SK-N-SH (cell line): ENCODE results near the gene SOWAHA. TPM values are rescaled to one million over a fixed set of nuclear protein-coding genes. Genes with fewer than 3 reads are reported as not detected.

ENCODE experiments used
- CTCF ChIA-PET: fragments of 300-600, 350-600 bp; formaldehyde crosslinking; extraction: SDS; loops from one replicate; lab custom pipeline; 2021; lab: Yijun Ruan, JAX
- POLR2A ChIA-PET: fragments of 350-600 bp; sonication (Branson Sonifier 250); formaldehyde crosslinking; extraction: SDS; loops from one replicate; lab custom pipeline; 2020; ENCODE audit warnings: antibody characterized with exemption, inconsistent platforms; lab: Yijun Ruan, JAX
- DNase-seq: peaks from one replicate; pipeline ENCODE4 v3.0.0; 2012
- H2AFZ ChIP-seq: fragments of 200-600 bp; sonication (generic); 2 replicates; pipeline ENCODE4 v1.8.1; 2016; ENCODE audit warnings: antibody characterized with exemption, mild to moderate bottlenecking, low read depth
- H3F3A ChIP-seq: fragments of 200-600 bp; sonication (generic); replicated peaks from 2 replicates; pipeline ENCODE3; 2016; ENCODE audit warnings: antibody characterized with exemption, mild to moderate bottlenecking; ENCODE audit not compliant: insufficient read depth
- H3K27ac ChIP-seq, 2 experiments: fragments of 200-500 bp in 1 of 2; fragments of 200-600 bp in 1 of 2; sonication (Bioruptor generic) in 1 of 2; sonication (generic), shearing (Covaris generic) in 1 of 2; 2 replicates each; pipeline versions ENCODE4 v1.5.1 to v1.6.1; 2014 to 2016; ENCODE audit warnings: low read depth in 2 of 2, inconsistent platforms in 1 of 2, low read length in 1 of 2, mild to moderate bottlenecking in 1 of 2, mixed read lengths in 1 of 2
- H3K27me3 ChIP-seq: fragments of 200-600 bp; sonication (generic), shearing (Covaris generic); 2 replicates; pipeline ENCODE4 v1.6.1; 2016; ENCODE audit warnings: mixed run types; ENCODE audit not compliant: insufficient read depth
- H3K36me3 ChIP-seq, 2 experiments: fragments of 200-500 bp in 1 of 2; fragments of 200-600 bp in 1 of 2; sonication (Bioruptor generic) in 1 of 2; sonication (generic) in 1 of 2; replicated peaks in 1 of 2; 2 replicates each; pipeline versions ENCODE3 to v1.5.1; 2014 to 2016; ENCODE audit warnings: low read length in 1 of 2, mild to moderate bottlenecking in 1 of 2; ENCODE audit not compliant: insufficient read depth in 2 of 2, control insufficient read depth in 1 of 2
- H3K4me1 ChIP-seq, 2 experiments: fragments of 200-500 bp in 1 of 2; fragments of 200-600 bp in 1 of 2; sonication (Bioruptor generic) in 1 of 2; sonication (generic), shearing (Covaris generic) in 1 of 2; 2 replicates each; pipeline versions ENCODE4 v1.5.1 to v1.6.1; 2014 to 2016; ENCODE audit warnings: low read depth in 1 of 2, low read length in 1 of 2, mixed run types in 1 of 2; ENCODE audit not compliant: insufficient read depth in 2 of 2, control insufficient read depth in 1 of 2
- H3K4me2 ChIP-seq: fragments of 200-600 bp; sonication (generic), shearing (Covaris generic); 2 replicates; pipeline ENCODE4 v1.6.1; 2017; ENCODE audit warnings: mixed run types
- H3K4me3 ChIP-seq, 2 experiments: fragments of 200-500 bp in 1 of 2; fragments of 200-600 bp in 1 of 2; sonication (Bioruptor generic) in 1 of 2; sonication (generic), shearing (Covaris generic) in 1 of 2; 2 replicates each; pipeline versions ENCODE4 v1.5.1 to v1.8.1; 2014 to 2016; ENCODE audit warnings: low read depth in 2 of 2, inconsistent platforms in 1 of 2, low read length in 1 of 2, mild to moderate bottlenecking in 1 of 2, mixed read lengths in 1 of 2, moderate library complexity in 1 of 2
- H3K79me2 ChIP-seq: fragments of 200-600 bp; sonication (generic); 2 replicates; pipeline ENCODE4 v1.8.1; 2017; ENCODE audit warnings: mild to moderate bottlenecking; ENCODE audit not compliant: insufficient read depth
- H3K9ac ChIP-seq: fragments of 200-600 bp; sonication (generic); 2 replicates; pipeline ENCODE4 v1.6.1; 2017; ENCODE audit warnings: mixed run types
- H3K9me2 ChIP-seq: fragments of 200-600 bp; sonication (generic); 2 replicates; pipeline ENCODE4 v1.6.1; 2017; ENCODE audit warnings: mixed run types
- H3K9me3 ChIP-seq: fragments of 200-600 bp; sonication (generic); 2 replicates; pipeline ENCODE4 v1.6.1; 2017; ENCODE audit warnings: mixed run types, mild to moderate bottlenecking, moderate library complexity
- H4K20me1 ChIP-seq: fragments of 200-600 bp; sonication (generic); 2 replicates; pipeline ENCODE4 v1.6.1; 2017; ENCODE audit warnings: mild to moderate bottlenecking, mixed run types; ENCODE audit not compliant: insufficient read depth
- CHD2 ChIP-seq: fragments of 150-350 bp; IDR thresholded peaks from 2 replicates; pipeline ENCODE4 v1.6.1; 2018; ENCODE audit warnings: low read length; ENCODE audit not compliant: partially characterized antibody
- CTCF ChIP-seq: fragments of 200-600 bp; sonication (generic); IDR thresholded peaks from 2 replicates; pipeline ENCODE4 v1.6.1; 2017; ENCODE audit warnings: antibody characterized with exemption, mild to moderate bottlenecking, moderate library complexity
- ELF1 ChIP-seq: IDR thresholded peaks from 2 replicates; pipeline ENCODE4 v1.4.0; 2012
- EP300 ChIP-seq, 2 experiments: IDR thresholded peaks; 2 replicates each; pipeline versions ENCODE4 v1.4.0 to v1.6.1; 2012; ENCODE audit warnings: borderline replicate concordance in 1 of 2, low read depth in 1 of 2, low read length in 1 of 2
- EZH2phosphoT487 ChIP-seq: fragments of 200-600 bp; sonication (generic); IDR thresholded peaks from 2 replicates; pipeline ENCODE4 v1.6.1; 2017; ENCODE audit warnings: low read depth, mixed run types, mild to moderate bottlenecking, antibody characterized with exemption, moderate library complexity, borderline replicate concordance
- FOSL2 ChIP-seq: IDR thresholded peaks from 2 replicates; pipeline ENCODE4 v1.4.0; 2012; ENCODE audit warnings: low read depth, mild to moderate bottlenecking, moderate library complexity, borderline replicate concordance
- FOXM1 ChIP-seq: IDR thresholded peaks from 2 replicates; pipeline ENCODE4 v1.4.0; 2012; ENCODE audit warnings: low read depth, mild to moderate bottlenecking
- IRF3 ChIP-seq: fragments of 150-350 bp; IDR thresholded peaks from 2 replicates; pipeline ENCODE4 v1.6.1; 2016; ENCODE audit warnings: mild to moderate bottlenecking, low read depth, low read length
- MAX ChIP-seq: IDR thresholded peaks from 2 replicates; pipeline ENCODE4 v1.4.0; 2012; ENCODE audit warnings: low read depth
- MXI1 ChIP-seq: IDR thresholded peaks from 2 replicates; pipeline ENCODE4 v1.6.1; 2012; ENCODE audit warnings: mild to moderate bottlenecking, low read depth, low read length, improper control_type of control experiment
- RCOR1 ChIP-seq: fragments of 150-350 bp; IDR thresholded peaks from 2 replicates; pipeline ENCODE4 v1.6.1; 2017; ENCODE audit warnings: antibody characterized with exemption, low read length
- TAF1 ChIP-seq: IDR thresholded peaks from 2 replicates; pipeline ENCODE4 v1.6.1; 2012; ENCODE audit warnings: low read depth, mild to moderate bottlenecking, low read length, moderate library complexity, borderline replicate concordance
- TEAD4 ChIP-seq: IDR thresholded peaks from 2 replicates; pipeline ENCODE4 v1.4.0; 2012; ENCODE audit warnings: mild to moderate bottlenecking, borderline replicate concordance; ENCODE audit not compliant: insufficient read depth
- USF2 ChIP-seq: fragments of 150-350 bp; IDR thresholded peaks from 2 replicates; pipeline ENCODE4 v1.6.1; 2017; ENCODE audit warnings: antibody characterized with exemption, low read length, low read depth, borderline replicate concordance
- YY1 ChIP-seq: IDR thresholded peaks from 2 replicates; pipeline ENCODE4 v1.4.0; 2012; ENCODE audit warnings: low read depth, mild to moderate bottlenecking
- WGBS: methylation state at CpG from one replicate; pipeline ENCODE4 v1.1.6; 2017; ENCODE audit warnings: low lambda C conversion rate; 5-methylcytosine and 5-hydroxymethylcytosine counted together
- polyA plus RNA-seq, 3 experiments: library from polyadenylated mRNA; depleted of rRNA; stranded (reverse); fragments of >200 nt; gene quantifications; 2 replicates each; pipeline ENCODE4 v1.2.3, GENCODE V29; 2012

SOWAHA gene
- polyA plus RNA-seq, 1 of the 3 experiments (the other 2 are of a cell fraction): 0.30 TPM

GRCh38 chr5:132817011-132817410 lies 3.9 kb downstream of the SOWAHA start:
- Histone ChIP-seq H3K4me2 (no peak overlapping the region), H3K36me3 (no peaks in the 10 kb centered on the region), H3K9me3 (no peaks in the 10 kb centered on the region), H3K27ac (no peak overlapping the region), H2AFZ (no peak overlapping the region)
- no peak for DNase-seq
- CTCF ChIA-PET: interaction anchor here (1.0 to 5.7 kb wide), 6 partner anchors 15 to 291 kb away, joined by 3 to 105 read pairs (median 7); partner anchors contain the start of genes CCNI2 and SHROOM1
- POLR2A ChIA-PET: no interaction called here
- no peak for TF ChIP-seq MXI1
- TF ChIP-seq CTCF: no peak
- TF ChIP-seq EZH2phosphoT487: no peak
- no peak for TF ChIP-seq TAF1
- TF ChIP-seq ELF1: no peak
- TF ChIP-seq MAX: no peak
- no peak for TF ChIP-seq USF2
- TF ChIP-seq FOSL2: no peak
- no peak for TF ChIP-seq EP300 (IDR thresholded peaks at IDR 0.05; ENCODE audit: borderline replicate concordance in 1 of 2, low read depth in 1 of 2, low read length in 1 of 2)
- no peak for TF ChIP-seq TEAD4
- no peak for TF ChIP-seq RCOR1
- TF ChIP-seq FOXM1: no peak
- TF ChIP-seq YY1: no peak
- no peak for TF ChIP-seq CHD2
- no peak for TF ChIP-seq IRF3
- TF ChIP-seq, all 33 proteins: peak for 0
- peaks cover 0 to 6% of the 10 kb centered on the region in 2 experiments; a peak in 2 of 4 replicates for H3K4me1 ChIP-seq
- no peak overlapping the region for H3K9ac ChIP-seq
- no peaks in the 10 kb centered on the region for H4K20me1 ChIP-seq
- no peaks in the 10 kb centered on the region for H3K79me2 ChIP-seq
- H3K27me3 ChIP-seq: no peaks in the 10 kb centered on the region
- peaks cover 20% of the 10 kb centered on the region for H3F3A ChIP-seq
- no peaks in the 10 kb centered on the region for H3K9me2 ChIP-seq
- H3K4me3 ChIP-seq: no peak overlapping the region
- WGBS: 36% methylated on average over 1 of the region's 1 CpG
